GM19240 (cell line): Measurements from ENCODE around the gene MCAT.

Experiments used
- DNase-seq: peaks from one replicate; pipeline ENCODE4 v3.0.0; 2011; ENCODE audit warnings: low spot score; ENCODE audit not compliant: insufficient read length

MCAT gene

GRCh38 chr22:43173566-43173965 is 30.4 kb upstream of the MCAT start:
- no peak for DNase-seq

- DNase-seq: no peak
Measured at GRCh38 chr22:43172191-43172590, 29.0 kb upstream of the MCAT start.

GRCh38 chr22:43171607-43172006 is 28.4 kb upstream of the MCAT start:
- DNase-seq: no peak

GRCh38 chr22:43171019-43171491 is 27.9 kb upstream of the MCAT start:
- DNase-seq: no peak

- no peak for DNase-seq
Measured at GRCh38 chr22:43170131-43170480, 26.9 kb upstream of the MCAT start.

GRCh38 chr22:43169310-43170130 is 26.3 kb upstream of the MCAT start:
- DNase-seq: no peak

GRCh38 chr22:43168471-43169309 is 25.5 kb upstream of the MCAT start:
- no peak for DNase-seq

- no peak for DNase-seq
Measured at GRCh38 chr22:43167001-43167589, 23.9 kb upstream of the MCAT start.

- no peak for DNase-seq
Measured at GRCh38 chr22:43166132-43166930, 23.1 kb upstream of the MCAT start.

GRCh38 chr22:43164636-43165035 is 21.4 kb upstream of the MCAT start:
- no peak for DNase-seq

- no peak for DNase-seq
Measured at GRCh38 chr22:43163241-43163795, 20.1 kb upstream of the MCAT start.

GRCh38 chr22:43162412-43163150 is 19.4 kb upstream of the MCAT start:
- no peak for DNase-seq

GRCh38 chr22:43160497-43161126 is 17.4 kb upstream of the MCAT start:
- no peak for DNase-seq

- DNase-seq: no peak
Measured at GRCh38 chr22:43159484-43160178, 16.4 kb upstream of the MCAT start.

GRCh38 chr22:43158778-43159483 is 15.7 kb upstream of the MCAT start:
- DNase-seq: no peak

GRCh38 chr22:43157874-43158546 is 14.8 kb upstream of the MCAT start:
- no peak for DNase-seq

GRCh38 chr22:43156413-43156812 is 13.2 kb upstream of the MCAT start:
- DNase-seq: no peak

- no peak for DNase-seq
Measured at GRCh38 chr22:43155789-43156188, 12.6 kb upstream of the MCAT start.
